ENCODE results near the gene ZNF638.

DNA sequence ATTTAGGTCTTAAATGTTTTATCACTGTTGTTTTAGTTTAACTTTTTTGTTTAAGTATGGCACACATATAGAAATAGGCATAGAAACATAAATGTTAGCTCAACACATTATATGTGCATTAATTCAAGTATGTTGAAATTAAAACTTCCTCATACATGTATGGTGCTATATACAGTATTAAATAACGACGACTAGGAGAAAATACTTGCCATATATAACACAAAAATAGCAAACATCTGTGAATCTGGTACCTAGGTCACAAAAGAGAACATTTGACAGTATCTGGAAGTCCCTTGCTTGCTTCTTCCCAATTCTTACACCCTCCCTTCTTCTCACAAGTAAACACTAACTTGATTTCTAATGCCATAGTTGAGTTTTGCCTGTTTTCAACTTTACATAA, 38.4 kb downstream of the ZNF638 start:
- TF ChIP-seq CTCF (IDR thresholded peaks at IDR 0.05) (no peak), ZFX (IDR thresholded peaks at IDR 0.05; ENCODE audit: borderline replicate concordance) (no peak)
